ENCODE results near the gene ADAM21.
"Not testable (repeated sequence)": the region's sequence is repeated elsewhere in the genome, so short reads cannot be mapped to it uniquely, and the experiment has no call there.

The ADAM21 gene

DNA sequence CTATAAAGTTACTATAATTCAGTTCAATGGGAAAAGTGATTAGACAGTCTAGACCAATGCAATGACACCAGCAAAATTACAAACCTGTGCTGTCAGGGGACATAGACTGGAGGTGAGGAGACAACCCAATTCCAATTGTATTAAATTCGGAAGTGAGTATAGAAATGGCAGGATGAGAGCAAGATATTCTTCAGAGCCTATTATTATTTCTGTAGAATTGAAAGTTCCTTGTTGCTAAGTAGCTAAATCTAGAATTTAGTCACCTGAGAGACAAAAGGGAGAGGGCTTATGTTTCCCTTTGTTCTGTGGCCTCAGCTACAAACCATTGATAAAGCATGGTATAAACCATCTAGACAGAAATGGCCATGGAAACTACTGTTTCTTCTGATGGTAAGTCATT lies at the start of gene ADAM21:
ADAM21 (plus strand) TSS at position 301 of the 400 bp plus-strand sequence. CDS start 5,326 bp downstream, outside the sequence.
- no peak for DNase-seq

GRCh38 chr14:70403335-70403734 lies 48.6 kb upstream of the ADAM21 start:
- not testable (repeated sequence) for DNase-seq

GRCh38 chr14:70406216-70406615 lies 45.8 kb upstream of the ADAM21 start:
- not testable (repeated sequence) for DNase-seq

DNA sequence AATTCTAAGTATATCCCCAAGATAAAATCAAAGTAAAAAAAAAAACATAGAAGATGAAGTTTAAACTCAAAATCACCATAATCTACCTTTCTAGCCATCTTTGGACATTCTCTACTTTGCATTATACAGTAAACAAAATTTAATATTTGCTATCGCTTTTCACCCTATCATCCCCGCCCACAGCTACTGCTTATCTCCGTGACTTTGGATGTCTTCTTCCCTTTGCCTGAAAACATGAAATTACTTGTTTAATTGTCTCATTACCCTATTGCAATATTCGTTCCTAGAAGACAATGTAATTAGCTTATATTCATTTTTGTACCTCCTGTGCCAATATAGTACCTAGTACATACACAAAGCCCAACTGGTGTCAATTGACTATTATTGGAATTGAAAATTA lies 44.4 kb upstream of the ADAM21 start:
- no peak for DNase-seq

GRCh38 chr14:70415788-70416187 lies 36.2 kb upstream of the ADAM21 start:
- peak; percentile 33 for DNase-seq

GRCh38 chr14:70416338-70416724 lies 35.6 kb upstream of the ADAM21 start:
- peak; percentile 86 for DNase-seq

DNA sequence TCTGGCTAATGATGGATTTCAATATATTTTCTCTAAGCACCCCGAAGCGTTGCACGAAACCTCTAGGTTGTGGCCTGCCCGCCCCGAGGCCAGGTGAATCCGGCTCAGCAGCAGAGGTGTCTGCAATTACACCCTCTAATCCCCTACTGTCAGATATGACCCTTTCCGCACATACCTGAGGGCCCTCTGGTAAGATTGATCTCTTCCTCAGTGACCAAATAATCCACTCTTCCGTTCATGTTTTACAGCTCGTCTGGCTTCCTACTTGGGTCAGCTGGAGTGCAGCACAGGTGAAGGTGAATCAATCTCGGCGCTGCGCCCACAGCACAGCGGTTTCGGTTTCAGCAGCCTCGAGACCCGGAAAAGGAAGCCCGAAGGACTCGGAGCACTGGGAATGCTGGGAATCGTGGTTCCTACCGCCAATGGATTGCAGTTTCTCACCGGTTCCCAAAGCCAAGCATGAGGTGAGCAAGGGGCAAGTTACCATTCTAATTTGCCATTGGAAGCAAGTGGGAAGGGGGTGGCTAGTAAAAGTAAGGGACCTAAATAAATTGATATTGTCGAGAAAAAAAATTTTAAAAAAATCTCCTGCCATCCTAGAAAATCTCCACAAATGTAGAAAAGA lies 35.1 kb upstream of the ADAM21 start, which contains the start of gene SYNJ2BP:
SYNJ2BP (minus strand) TSS at position 366 of the 625 bp plus-strand sequence; CDS start at position 239, 127 bp downstream.
- peak; percentile 97 for DNase-seq

GRCh38 chr14:70419270-70419931 lies 32.6 kb upstream of the ADAM21 start:
- DNase-seq = not testable (repeated sequence)

- DNase-seq = no peak
Observed at GRCh38 chr14:70422538-70422937, 29.4 kb upstream of the ADAM21 start.

DNA sequence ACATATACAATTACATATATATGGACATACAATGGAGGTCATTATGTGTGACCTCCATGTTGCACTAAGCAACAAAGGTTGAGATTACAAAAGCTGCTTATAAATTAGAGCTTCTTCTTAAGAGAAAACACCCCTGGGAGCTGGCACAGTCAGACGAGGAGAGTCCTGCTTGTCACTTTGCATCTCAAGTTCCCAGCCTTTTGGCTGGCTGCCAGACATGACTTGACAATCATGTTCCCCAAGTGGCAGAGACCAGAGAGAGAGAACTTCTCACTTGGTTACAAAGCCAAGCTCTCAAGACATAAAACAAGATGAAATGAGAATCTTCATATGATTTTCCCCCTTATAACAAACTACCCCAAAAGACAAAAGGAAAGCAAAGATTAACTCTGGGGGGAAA lies 26.6 kb upstream of the ADAM21 start:
- DNase-seq = peak; percentile 8

DNA sequence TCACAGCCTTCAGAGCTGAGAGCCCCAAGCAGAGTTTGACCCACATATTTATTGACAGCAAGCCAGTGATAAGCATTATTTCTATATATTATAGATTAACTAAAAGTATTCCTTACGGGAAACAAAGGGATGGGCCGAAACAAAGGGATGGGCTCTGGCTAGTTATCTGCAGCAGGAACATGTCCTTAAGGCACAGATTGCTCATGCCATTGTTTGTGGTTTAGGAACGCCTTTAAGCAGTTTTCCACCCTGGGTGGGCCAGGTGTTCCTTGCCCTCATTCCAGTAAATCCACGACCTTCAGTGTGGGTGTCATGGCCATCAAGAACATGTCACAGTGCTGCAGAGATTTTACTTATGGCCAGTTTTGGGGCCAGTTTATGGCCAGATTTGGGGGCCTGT lies 25.4 kb upstream of the ADAM21 start:
- not testable (repeated sequence) for DNase-seq

- no peak for DNase-seq
Observed at GRCh38 chr14:70436867-70437266, 15.1 kb upstream of the ADAM21 start.

- DNase-seq = no peak
Observed at GRCh38 chr14:70441641-70442040, 10.3 kb upstream of the ADAM21 start.

GRCh38 chr14:70442750-70443149 lies 9.2 kb upstream of the ADAM21 start:
- DNase-seq = no peak

- no peak for DNase-seq
Observed at GRCh38 chr14:70448633-70449340, 3.2 kb upstream of the ADAM21 start.

DNA sequence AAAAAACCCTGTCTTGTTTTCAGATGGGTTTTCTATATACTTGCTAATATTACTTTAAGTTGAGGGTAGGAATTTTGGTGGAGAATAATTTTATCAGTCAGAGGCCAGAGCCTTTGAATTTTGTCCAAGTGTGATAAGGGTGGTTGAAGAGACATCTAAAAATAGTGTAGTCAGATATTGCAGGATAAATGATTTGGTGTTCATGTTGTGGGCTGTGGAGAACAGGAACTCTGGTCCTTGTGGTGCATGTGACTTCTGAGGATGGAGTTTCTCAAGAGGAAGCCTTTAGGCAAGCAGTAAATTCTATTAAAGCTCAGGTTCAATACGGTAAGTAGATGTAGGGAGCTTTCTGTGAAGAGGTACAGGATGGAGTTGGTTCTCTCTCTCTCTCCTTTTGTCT lies 2.8 kb downstream of the ADAM21 start:
- DNase-seq = no peak

- DNase-seq = no peak
Observed at GRCh38 chr14:70468731-70469130, 16.8 kb downstream of the ADAM21 start.

DNA sequence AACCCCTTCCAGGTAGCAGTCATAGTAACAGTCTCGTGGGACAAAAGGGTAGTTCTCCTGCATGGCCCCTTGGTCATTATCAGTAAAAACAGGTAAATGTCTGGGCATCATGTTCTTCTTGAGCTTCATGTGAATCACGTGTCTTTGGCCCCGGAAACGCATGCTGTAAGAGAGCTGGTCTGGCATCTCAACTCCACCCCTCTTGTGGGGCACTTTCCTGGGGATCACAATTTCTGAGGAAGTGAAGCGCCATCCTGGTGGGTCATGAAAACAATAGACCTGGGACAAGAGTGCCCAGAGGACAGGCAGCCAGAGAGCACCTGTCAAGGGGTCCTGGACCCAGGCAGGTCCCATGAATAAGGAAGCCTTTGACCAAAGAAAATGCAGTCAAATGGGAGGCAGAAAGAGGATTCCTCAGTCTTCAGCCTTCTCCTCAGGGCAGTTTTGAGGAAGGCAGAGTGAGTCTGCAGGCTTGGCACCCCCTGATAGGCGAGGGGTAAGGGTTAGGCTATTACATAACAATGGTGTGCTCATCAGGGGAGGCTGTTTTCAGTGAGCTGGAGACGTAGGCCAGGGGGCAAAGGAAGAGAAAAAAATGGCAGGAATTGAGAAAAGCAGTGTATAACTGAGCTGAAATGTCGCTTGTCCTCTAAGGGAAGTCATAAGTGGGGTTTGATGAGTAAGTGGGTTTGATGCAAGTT lies 19.0 kb downstream of the ADAM21 start:
- DNase-seq = not testable (repeated sequence)

- DNase-seq = no peak
Observed at GRCh38 chr14:70472253-70473159, 20.5 kb downstream of the ADAM21 start.

GRCh38 chr14:70473825-70474224 lies 21.9 kb downstream of the ADAM21 start:
- no peak for DNase-seq

DNA sequence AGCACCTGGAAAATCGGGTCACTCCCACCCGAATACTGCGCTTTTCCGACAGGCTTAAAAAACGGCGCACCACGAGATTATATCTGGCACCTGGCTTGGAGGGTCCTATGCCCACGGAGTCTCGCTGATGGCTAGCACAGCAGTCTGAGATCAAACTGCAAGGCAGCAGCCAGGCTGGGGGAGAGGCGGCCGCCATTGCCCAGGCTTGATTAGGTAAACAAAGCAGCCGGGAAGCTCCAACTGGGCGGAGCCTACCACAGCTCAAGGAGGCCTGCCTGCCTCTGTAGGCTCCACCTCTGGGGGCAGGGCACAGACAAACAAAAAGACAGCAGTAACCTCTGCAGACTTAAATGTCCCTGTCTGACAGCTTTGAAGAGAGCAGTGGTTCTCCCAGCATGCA lies 23.5 kb downstream of the ADAM21 start:
- DNase-seq = not testable (repeated sequence)
